ENCODE data around the gene PEF1.

PEF1 gene

DNA sequence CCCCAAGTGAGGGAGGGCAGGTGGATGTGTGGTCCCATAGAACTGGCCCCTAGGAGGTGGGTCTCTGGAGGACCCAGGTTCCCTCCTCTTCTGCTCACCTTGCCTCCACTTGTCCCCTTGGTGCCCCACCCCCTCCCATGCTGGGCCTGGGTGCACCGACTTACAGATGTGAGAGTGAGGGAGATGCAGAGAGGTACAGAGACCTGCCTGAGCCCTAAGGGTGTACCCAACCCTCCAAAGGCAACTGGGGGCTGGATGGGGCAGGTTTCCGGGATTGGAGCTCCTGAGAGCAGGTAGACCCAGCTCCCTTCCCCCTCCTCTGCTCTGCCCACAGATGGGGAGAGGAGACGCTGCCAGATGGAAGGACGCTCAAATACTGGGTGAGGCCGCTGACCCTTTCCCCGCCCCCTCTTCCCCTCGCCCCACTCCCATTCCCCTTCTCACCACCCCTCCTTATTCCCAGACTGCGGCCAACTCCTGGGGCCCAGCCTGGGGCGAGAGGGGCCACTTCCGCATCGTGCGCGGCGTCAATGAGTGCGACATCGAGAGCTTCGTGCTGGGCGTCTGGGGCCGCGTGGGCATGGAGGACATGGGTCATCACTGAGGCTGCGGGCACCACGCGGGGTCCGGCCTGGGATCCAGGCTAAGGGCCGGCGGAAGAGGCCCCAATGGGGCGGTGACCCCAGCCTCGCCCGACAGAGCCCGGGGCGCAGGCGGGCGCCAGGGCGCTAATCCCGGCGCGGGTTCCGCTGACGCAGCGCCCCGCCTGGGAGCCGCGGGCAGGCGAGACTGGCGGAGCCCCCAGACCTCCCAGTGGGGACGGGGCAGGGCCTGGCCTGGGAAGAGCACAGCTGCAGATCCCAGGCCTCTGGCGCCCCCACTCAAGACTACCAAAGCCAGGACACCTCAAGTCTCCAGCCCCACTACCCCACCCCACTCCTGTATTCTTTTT lies 58.0 kb downstream of the PEF1 start (continued):
- TF ChIP-seq, protein P1, sequence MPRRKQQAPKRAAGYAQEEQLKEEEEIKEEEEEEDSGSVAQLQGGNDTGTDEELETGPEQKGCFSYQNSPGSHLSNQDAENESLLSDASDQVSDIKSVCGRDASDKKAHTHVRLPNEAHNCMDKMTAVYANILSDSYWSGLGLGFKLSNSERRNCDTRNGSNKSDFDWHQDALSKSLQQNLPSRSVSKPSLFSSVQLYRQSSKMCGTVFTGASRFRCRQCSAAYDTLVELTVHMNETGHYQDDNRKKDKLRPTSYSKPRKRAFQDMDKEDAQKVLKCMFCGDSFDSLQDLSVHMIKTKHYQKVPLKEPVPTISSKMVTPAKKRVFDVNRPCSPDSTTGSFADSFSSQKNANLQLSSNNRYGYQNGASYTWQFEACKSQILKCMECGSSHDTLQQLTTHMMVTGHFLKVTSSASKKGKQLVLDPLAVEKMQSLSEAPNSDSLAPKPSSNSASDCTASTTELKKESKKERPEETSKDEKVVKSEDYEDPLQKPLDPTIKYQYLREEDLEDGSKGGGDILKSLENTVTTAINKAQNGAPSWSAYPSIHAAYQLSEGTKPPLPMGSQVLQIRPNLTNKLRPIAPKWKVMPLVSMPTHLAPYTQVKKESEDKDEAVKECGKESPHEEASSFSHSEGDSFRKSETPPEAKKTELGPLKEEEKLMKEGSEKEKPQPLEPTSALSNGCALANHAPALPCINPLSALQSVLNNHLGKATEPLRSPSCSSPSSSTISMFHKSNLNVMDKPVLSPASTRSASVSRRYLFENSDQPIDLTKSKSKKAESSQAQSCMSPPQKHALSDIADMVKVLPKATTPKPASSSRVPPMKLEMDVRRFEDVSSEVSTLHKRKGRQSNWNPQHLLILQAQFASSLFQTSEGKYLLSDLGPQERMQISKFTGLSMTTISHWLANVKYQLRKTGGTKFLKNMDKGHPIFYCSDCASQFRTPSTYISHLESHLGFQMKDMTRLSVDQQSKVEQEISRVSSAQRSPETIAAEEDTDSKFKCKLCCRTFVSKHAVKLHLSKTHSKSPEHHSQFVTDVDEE (CRISPR knock-in tag; IDR thresholded peaks at IDR 0.05), result no peak
- TF ChIP-seq BACH2 (CRISPR knock-in tag; IDR thresholded peaks at IDR 0.05; ENCODE audit: borderline replicate concordance) (no peak), ZFP30 (CRISPR knock-in tag; IDR thresholded peaks at IDR 0.05) (no peak)

- no peak for TF ChIP-seq ESRRG (CRISPR knock-in tag; IDR thresholded peaks at IDR 0.05)
- no peak for TF ChIP-seq ZNF70 (CRISPR knock-in tag; IDR thresholded peaks at IDR 0.05)
- TF ChIP-seq ZC3H10 (CRISPR knock-in tag; IDR thresholded peaks at IDR 0.05), result no peak
- TF ChIP-seq RARB (CRISPR knock-in tag; IDR thresholded peaks at IDR 0.05), result no peak
- TF ChIP-seq PPARA (CRISPR knock-in tag; IDR thresholded peaks at IDR 0.05; ENCODE audit: borderline replicate concordance), result no peak
- no peak for TF ChIP-seq OSR1 (CRISPR knock-in tag; IDR thresholded peaks at IDR 0.05)
- no peak for TF ChIP-seq ZFP3 (CRISPR knock-in tag; IDR thresholded peaks at IDR 0.05)
- no peak for TF ChIP-seq ZNF8 (CRISPR knock-in tag; IDR thresholded peaks at IDR 0.05)
- TF ChIP-seq CSDC2 (CRISPR knock-in tag; IDR thresholded peaks at IDR 0.05), result no peak
- TF ChIP-seq CSRNP3 (CRISPR knock-in tag; IDR thresholded peaks at IDR 0.05), result no peak
- TF ChIP-seq ZNF565 (CRISPR knock-in tag; conservative IDR thresholded peaks at IDR 0.05; ENCODE audit: low read depth), result no peak
- TF ChIP-seq PATZ1 (CRISPR knock-in tag; IDR thresholded peaks at IDR 0.05; ENCODE audit: borderline replicate concordance), result no peak
- no peak for TF ChIP-seq POU6F1 (CRISPR knock-in tag; IDR thresholded peaks at IDR 0.05; ENCODE audit: borderline replicate concordance, low read depth)
- no peak for TF ChIP-seq ARNTL (CRISPR knock-in tag; IDR thresholded peaks at IDR 0.05; ENCODE audit: borderline replicate concordance, low read depth)
- TF ChIP-seq TCF4 (CRISPR knock-in tag; IDR thresholded peaks at IDR 0.05; ENCODE audit: borderline replicate concordance), result no peak
- no peak for TF ChIP-seq ISL1 (CRISPR knock-in tag; IDR thresholded peaks at IDR 0.05)
- no peak for TF ChIP-seq GLIS3 (CRISPR knock-in tag; IDR thresholded peaks at IDR 0.05)
- no peak for TF ChIP-seq ZFP30 (CRISPR knock-in tag; IDR thresholded peaks at IDR 0.05)
- TF ChIP-seq, protein P1 (CRISPR knock-in tag; IDR thresholded peaks at IDR 0.05), result no peak
- no peak for ATAC-seq
These were observed 58.8 kb downstream of the PEF1 start for GRCh38 chr1:31585736-31586365.

All from SK-N-SH treated with all-trans-retinoic acid at 6 μM for 48 hours (cell line).